Ovary (tissue), 9 donors: ENCODE results near the gene DGCR8. TPM values are rescaled to one million over a fixed set of nuclear protein-coding genes. Genes with fewer than 3 reads are reported as not detected.

Experiments
- DNase-seq, 5 donors: peaks; one replicate each; pipeline ENCODE4 v3.0.0-alpha.2; 2019 to 2020
- H3K27ac ChIP-seq, 2 donors: fragments of 200-600 bp; one replicate each; pipeline versions ENCODE4 v1.5.1 to v1.8.0; 2019 to 2022
- H3K27me3 ChIP-seq: fragments of 200-600 bp; one replicate; pipeline ENCODE4 v1.8.0; 2022
- H3K36me3 ChIP-seq: fragments of 200-600 bp; sonication (generic); one replicate; pipeline ENCODE4 v1.5.1; 2019
- H3K4me1 ChIP-seq: one replicate; pipeline ENCODE4 v1.8.1; 2013; ENCODE audit warnings: mild to moderate bottlenecking, moderate library complexity; ENCODE audit not compliant: insufficient read depth
- H3K4me3 ChIP-seq: fragments of 200-600 bp; sonication (generic); one replicate; pipeline ENCODE4 v1.5.1; 2017
- H3K9me3 ChIP-seq, 2 donors: fragments of 200-600 bp in 1 of 2; sonication (generic) in 1 of 2; one replicate each; pipeline versions ENCODE4 v1.5.1 to v1.8.1; 2013 to 2019; ENCODE audit warnings: mild to moderate bottlenecking in 1 of 2, moderate library complexity in 1 of 2
- CTCF ChIP-seq, 3 donors: fragments of 450-650 bp in 2 of 3; fragments of 200-600 bp in 1 of 3; IDR thresholded peaks; one replicate each; pipeline versions ENCODE4 v1.5.1 to v1.8.0; 2016 to 2022; ENCODE audit warnings: antibody characterized with exemption in 3 of 3, mild to moderate bottlenecking in 1 of 3
- EP300 ChIP-seq: sonication (generic); formaldehyde crosslinking; IDR thresholded peaks from one replicate; pipeline ENCODE4 v1.6.1; 2017; ENCODE audit warnings: antibody characterized with exemption
- POLR2A ChIP-seq: fragments of 450-650 bp; IDR thresholded peaks from one replicate; pipeline ENCODE4 v1.6.1; 2017; ENCODE audit warnings: antibody characterized with exemption, mild to moderate bottlenecking, moderate library complexity
- WGBS, 3 donors: extraction: QIAGEN DNeasy Blood & Tissue Kit in 1 of 3; methylation state at CpG; one replicate each; pipeline versions ENCODE4 v1.1.5 to v1.1.7; 2013 to 2017; 5-methylcytosine and 5-hydroxymethylcytosine counted together
- intact Hi-C, 4 donors: fragments of 100-400 bp; cut with DNase I; formaldehyde crosslinking; loops; one replicate each; pipeline versions ENCODE4 v1.11.0 to v1.15.1; 2022 to 2023
- polyA plus RNA-seq, 2 donors: library from polyadenylated mRNA; stranded (reverse); fragments of 200-250 nt in 1 of 2; fragments of 350-450 nt in 1 of 2; fragmentation: Illumina TruSeq in 1 of 2; extraction: RNeasy Lipid Tissue Mini Kit (QIAGEN cat#74804) in 1 of 2; gene quantifications; one replicate each; pipeline ENCODE4 v1.2.3, GENCODE V29; 2013 to 2014
- total RNA-seq, 7 donors: library from RNA; depleted of rRNA in 2 of 7; stranded (reverse); fragments of >200 nt in 2 of 7; fragmentation: NEBNext Ultra II Directional in 3 of 7; extraction: Animal tissue kit (Norgen Biotek cat#: 25700) in 3 of 7; gene quantifications; one replicate each; pipeline versions ENCODE4 v1.1.0 to v1.2.4, GENCODE V29; 2016 to 2023
- donor health status: DM: no; HTN: no; CAD: no; lungs with moderate emphysema.
- donor health status: DM: no; HTN: no; CAD: no.
- donor health status: Bipolar disorder and iron deficiency.
- donor health status: DM: yes; HTN: yes; CAD: no.
- donor health status: DM: no; HTN: no; CAD: no.
- donor health status: DM: yes; HTN: yes; CAD: no.

DGCR8 gene
- total and polyA plus RNA-seq, 9 donors, result 15.9 to 46.5 (median 37.6) TPM

GRCh38 chr22:20153945-20154344, 73.9 kb downstream of the DGCR8 start:
- Histone ChIP-seq H3K36me3 (no peaks in the 10 kb centered on the region), H3K9me3 (no peaks in the 10 kb centered on the region), H3K27ac (no peak overlapping the region), H3K4me1 (no peaks in the 10 kb centered on the region), H3K27me3 (no peaks in the 10 kb centered on the region), H3K4me3 (no peak overlapping the region)
- DNase-seq, result no peak
- TF ChIP-seq CTCF (IDR thresholded peaks at IDR 0.05) (no peak), EP300 (no peak), POLR2A (no peak)
- 29 to 38% (median 35%) methylated on average over 16 of the region's 16 CpGs for WGBS, 3 donors
- intact Hi-C loops, result no loop called here

GRCh38 chr22:20154602-20155187, 74.7 kb downstream of the DGCR8 start:
- H3K27ac ChIP-seq, result no peak overlapping the region

GRCh38 chr22:20155330-20156041, 75.4 kb downstream of the DGCR8 start:
- no peaks in the 10 kb centered on the region for H3K9me3 ChIP-seq
- WGBS, 3 donors, result 35 to 57% (median 45%) methylated on average over 24 to 30 of the region's 30 CpGs
- no peak overlapping the region for H3K4me3 ChIP-seq
- intact Hi-C loops, result loop anchor here in 3 of 4 donors (2.0 to 5.0 kb wide), 4 partner anchors 112 to 129 kb away; partner anchors contain the start of gene RTN4R (in 3 of the 3)
- H3K36me3 ChIP-seq, result no peaks in the 10 kb centered on the region
- TF ChIP-seq POLR2A, result no peak
- no peak for TF ChIP-seq EP300
- TF ChIP-seq CTCF (IDR thresholded peaks at IDR 0.05), result no peak
- no peak for DNase-seq
- H3K27me3 ChIP-seq, result no peaks in the 10 kb centered on the region
- no peak overlapping the region for H3K27ac ChIP-seq
- H3K4me1 ChIP-seq, result no peaks in the 10 kb centered on the region

More at GRCh38 chr22:20154602-20155187, 74.7 kb downstream of the DGCR8 start:
- Histone ChIP-seq H3K36me3 (no peaks in the 10 kb centered on the region), H3K4me3 (no peak overlapping the region), H3K27me3 (no peaks in the 10 kb centered on the region), H3K4me1 (no peaks in the 10 kb centered on the region), H3K9me3 (no peaks in the 10 kb centered on the region)
- intact Hi-C loops, result loop anchor here in 2 of 4 donors (5.0 kb wide), 2 partner anchors 113 to 128 kb away; partner anchors contain the start of gene RTN4R (in 2 of the 2)
- DNase-seq, result no peak
- no peak for TF ChIP-seq POLR2A
- TF ChIP-seq EP300, result no peak
- 34 to 53% (median 48%) methylated on average over 14 of the region's 14 CpGs for WGBS, 3 donors

GRCh38 chr22:20156042-20156389, 76.0 kb downstream of the DGCR8 start:
- 58 to 66% (median 62%) methylated on average over 7 of the region's 7 CpGs for WGBS, 3 donors
- no peaks in the 10 kb centered on the region for H3K9me3 ChIP-seq
- H3K27me3 ChIP-seq, result no peaks in the 10 kb centered on the region
- no peak overlapping the region for H3K27ac ChIP-seq
- H3K36me3 ChIP-seq, result no peaks in the 10 kb centered on the region
- intact Hi-C loops, result loop anchor here in 3 of 4 donors (2.0 to 5.0 kb wide), 4 partner anchors 111 to 129 kb away; partner anchors contain the start of gene RTN4R (in 3 of the 3)
- DNase-seq, result no peak
- TF ChIP-seq POLR2A, result no peak
- no peak for TF ChIP-seq CTCF (IDR thresholded peaks at IDR 0.05)
- TF ChIP-seq EP300, result no peak
- H3K4me1 ChIP-seq, result no peaks in the 10 kb centered on the region
- no peak overlapping the region for H3K4me3 ChIP-seq
